Parathyroid adenoma (tissue), 2 donors: ENCODE data around the gene GPRC5A.

ENCODE experiments used
- H2AFZ ChIP-seq: fragments of 300-600 bp; sonication (generic); one replicate; pipeline ENCODE4 v1.7.0; 2017; ENCODE audit warnings: antibody characterized with exemption, mild to moderate bottlenecking
- H3K27ac ChIP-seq: fragments of 300-600 bp; sonication (generic); one replicate; pipeline ENCODE4 v1.7.0; 2017
- H3K27me3 ChIP-seq: fragments of 300-600 bp; sonication (generic); one replicate; pipeline ENCODE4 v1.7.0; 2017; ENCODE audit warnings: low read length; ENCODE audit not compliant: control insufficient read depth, insufficient read depth
- H3K36me3 ChIP-seq: fragments of 300-600 bp; sonication (generic); one replicate; pipeline ENCODE4 v1.7.0; 2017; ENCODE audit warnings: low read length; ENCODE audit not compliant: control insufficient read depth, insufficient read depth
- H3K4me1 ChIP-seq: fragments of 300-600 bp; sonication (generic); one replicate; pipeline ENCODE4 v1.7.0; 2017; ENCODE audit warnings: control low read depth
- H3K4me2 ChIP-seq: fragments of 300-600 bp; sonication (generic); one replicate; pipeline ENCODE4 v1.7.0; 2017; ENCODE audit warnings: low read length
- H3K4me3 ChIP-seq: fragments of 300-600 bp; sonication (generic); one replicate; pipeline ENCODE4 v1.7.0; 2017; ENCODE audit warnings: low read depth, low read length
- H3K79me2 ChIP-seq: fragments of 300-600 bp; sonication (generic); one replicate; pipeline ENCODE4 v1.7.0; 2017; ENCODE audit warnings: control low read depth
- H3K9ac ChIP-seq: fragments of 300-600 bp; sonication (generic); one replicate; pipeline ENCODE4 v1.7.0; 2017; ENCODE audit warnings: mild to moderate bottlenecking
- H3K9me3 ChIP-seq: fragments of 300-600 bp; sonication (generic); one replicate; pipeline ENCODE4 v1.7.0; 2017; ENCODE audit warnings: low read length; ENCODE audit not compliant: control insufficient read depth
- CTCF ChIP-seq: fragments of 300-600 bp; sonication (generic); IDR thresholded peaks from one replicate; pipeline ENCODE4 v1.7.0; 2017; ENCODE audit warnings: antibody characterized with exemption, mild to moderate bottlenecking
- donor health status: primary hyperparathyroidism.

The GPRC5A gene

DNA sequence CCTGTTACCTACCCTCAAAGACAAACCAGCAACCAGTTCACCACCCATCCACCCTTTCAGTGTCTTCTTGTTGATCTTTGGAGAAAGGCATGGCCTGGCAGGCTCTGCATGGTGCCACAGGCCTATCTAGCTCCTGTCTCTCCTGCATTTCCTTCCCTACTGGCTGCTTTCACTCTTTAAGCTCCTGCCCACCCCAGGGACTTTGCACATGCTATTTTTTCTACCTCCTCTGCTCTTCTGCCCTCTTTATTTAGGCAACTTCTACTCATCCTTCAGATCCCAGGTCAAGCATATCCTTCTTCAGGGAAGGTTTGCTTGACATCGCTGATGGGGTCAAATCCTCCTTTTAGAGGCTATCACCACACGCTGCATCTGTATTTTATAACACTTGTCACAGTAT is 27.1 kb upstream of the GPRC5A start:
- Histone ChIP-seq H3K4me1 (no peaks in the 10 kb centered on the region), H3K27me3 (no peaks in the 10 kb centered on the region), H3K9ac (no peak overlapping the region), H3K36me3 (no peaks in the 10 kb centered on the region), H3K4me3 (no peak overlapping the region), H2AFZ (no peak overlapping the region), H3K4me2 (no peak overlapping the region), H3K79me2 (no peaks in the 10 kb centered on the region), H3K27ac (no peak overlapping the region), H3K9me3 (no peaks in the 10 kb centered on the region)
- TF ChIP-seq CTCF = no peak

DNA sequence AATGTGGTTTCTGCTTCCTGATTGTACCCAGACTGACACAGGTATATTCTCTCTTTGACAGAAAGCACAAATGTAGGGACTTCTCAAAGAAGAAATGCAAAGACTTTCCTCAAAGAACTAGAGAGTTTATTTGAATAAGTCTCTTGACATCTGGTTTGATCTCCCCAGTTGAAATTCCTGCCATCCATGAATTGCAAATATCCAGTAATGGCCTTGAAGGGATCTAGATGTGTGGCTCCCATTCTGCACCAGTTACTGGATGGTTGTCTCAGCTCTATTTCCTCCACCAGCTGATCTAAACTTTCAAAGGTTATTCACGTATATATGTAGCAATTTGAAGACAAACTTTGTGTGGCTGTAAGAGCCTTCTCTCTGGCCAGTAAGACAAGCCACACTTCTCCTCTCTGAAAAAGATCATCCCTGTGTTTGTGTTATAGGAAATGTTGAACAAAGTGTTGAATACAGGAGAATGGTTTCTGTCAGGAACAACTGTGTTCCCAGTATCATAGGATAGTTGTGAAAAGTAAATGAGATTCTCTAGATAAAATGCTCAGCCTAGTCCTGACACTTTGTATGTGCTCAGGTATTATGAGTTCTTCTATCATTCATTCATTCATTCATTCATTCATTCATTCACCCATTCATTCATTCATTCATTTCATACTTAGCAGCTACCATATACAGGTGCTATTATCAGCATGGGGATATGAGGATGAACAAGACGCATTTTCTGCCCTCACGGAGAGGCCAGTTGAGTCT is 22.7 kb upstream of the GPRC5A start:
- Histone ChIP-seq H3K9ac (no peak overlapping the region), H3K4me3 (no peak overlapping the region), H3K27me3 (no peaks in the 10 kb centered on the region), H3K4me1 (no peaks in the 10 kb centered on the region), H3K79me2 (no peaks in the 10 kb centered on the region), H3K27ac (no peak overlapping the region), H3K36me3 (no peaks in the 10 kb centered on the region), H2AFZ (no peak overlapping the region), H3K9me3 (no peaks in the 10 kb centered on the region), H3K4me2 (no peak overlapping the region)
- TF ChIP-seq CTCF = no peak

GRCh38 chr12:12870465-12870864 is 20.9 kb upstream of the GPRC5A start:
- no peaks in the 10 kb centered on the region for H3K9me3 ChIP-seq
- H3K4me2 ChIP-seq = no peak overlapping the region
- no peak overlapping the region for H3K9ac ChIP-seq
- no peak overlapping the region for H3K27ac ChIP-seq
- H3K36me3 ChIP-seq = no peaks in the 10 kb centered on the region
- no peaks in the 10 kb centered on the region for H3K79me2 ChIP-seq
- H3K4me3 ChIP-seq = no peak overlapping the region
- no peaks in the 10 kb centered on the region for H3K4me1 ChIP-seq
- H3K27me3 ChIP-seq = no peaks in the 10 kb centered on the region
- H2AFZ ChIP-seq = no peak overlapping the region
- TF ChIP-seq CTCF = no peak

DNA sequence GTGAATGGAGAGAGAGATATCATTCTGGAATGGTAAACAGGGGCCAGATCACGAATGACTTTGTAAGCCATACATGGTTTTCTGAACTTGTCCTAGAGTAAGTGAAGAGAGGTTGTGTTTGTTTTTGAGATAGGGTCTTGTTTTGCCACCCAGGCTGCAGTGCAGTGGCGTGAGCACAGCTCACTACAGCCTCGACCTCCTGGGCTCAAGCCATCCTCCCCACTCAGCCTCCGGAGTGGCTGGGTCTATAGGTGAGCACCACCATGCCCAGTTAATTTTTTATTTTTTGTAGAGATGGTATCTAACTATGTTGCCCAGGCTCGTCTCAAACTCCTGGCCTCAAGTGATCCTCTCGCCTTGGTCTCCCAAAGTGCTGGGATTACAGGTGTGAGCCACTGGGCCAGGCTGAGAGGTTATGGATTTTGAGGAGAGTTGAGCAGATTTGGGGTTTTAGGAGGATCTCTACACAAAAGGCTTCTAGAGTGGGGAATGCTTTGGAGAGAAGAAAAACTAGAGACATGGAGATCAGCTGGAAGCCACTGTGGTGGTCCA is 19.7 kb upstream of the GPRC5A start:
- H2AFZ ChIP-seq = no peak overlapping the region
- no peak overlapping the region for H3K4me3 ChIP-seq
- no peaks in the 10 kb centered on the region for H3K9me3 ChIP-seq
- no peak overlapping the region for H3K4me2 ChIP-seq
- H3K27me3 ChIP-seq = no peaks in the 10 kb centered on the region
- no peaks in the 10 kb centered on the region for H3K36me3 ChIP-seq
- no peak for TF ChIP-seq CTCF
- no peaks in the 10 kb centered on the region for H3K79me2 ChIP-seq
- H3K4me1 ChIP-seq = no peaks in the 10 kb centered on the region
- no peak overlapping the region for H3K9ac ChIP-seq
- H3K27ac ChIP-seq = no peak overlapping the region
